Measurements from ENCODE around the gene PIEZO1. TPM values are rescaled to one million over a fixed set of nuclear protein-coding genes. Genes with fewer than 3 reads are reported as not detected.
A peak's percentile ranks its signal among the peaks of the same experiment; 100 is the strongest.

The PIEZO1 gene
- total RNA-seq, 1 experiment from 2014 or later, result 81.1 TPM

- in situ Hi-C loops (cut with HindIII; ENCODE audit: low pct_unique_long_range_greater_than_20kb, low sequenced_read_pairs), result no loop called here
These were observed 22.8 kb upstream of the PIEZO1 start for GRCh38 chr16:88807626-88808453.

GRCh38 chr16:88807142-88807625, 22.2 kb upstream of the PIEZO1 start:
- no peak for DNase-seq (ENCODE audit: low read depth)
- in situ Hi-C loops (cut with HindIII; ENCODE audit: low pct_unique_long_range_greater_than_20kb, low sequenced_read_pairs), result no loop called here

More at GRCh38 chr16:88807626-88808453, 22.8 kb upstream of the PIEZO1 start:
- no peak for DNase-seq (ENCODE audit: low read depth)

GRCh38 chr16:88806491-88807111, 21.6 kb upstream of the PIEZO1 start:
- in situ Hi-C loops (cut with HindIII; ENCODE audit: low pct_unique_long_range_greater_than_20kb, low sequenced_read_pairs), result no loop called here
- no peak for DNase-seq (ENCODE audit: low read depth)

- no peak for DNase-seq (ENCODE audit: low read depth)
- in situ Hi-C loops (cut with HindIII; ENCODE audit: low pct_unique_long_range_greater_than_20kb, low sequenced_read_pairs), result no loop called here
These were observed 20.9 kb upstream of the PIEZO1 start for GRCh38 chr16:88805887-88806393.

GRCh38 chr16:88805340-88805715, 20.3 kb upstream of the PIEZO1 start:
- DNase-seq (ENCODE audit: low read depth), result no peak
- in situ Hi-C loops (cut with HindIII; ENCODE audit: low pct_unique_long_range_greater_than_20kb, low sequenced_read_pairs), result no loop called here

GRCh38 chr16:88804552-88805339, 19.7 kb upstream of the PIEZO1 start:
- DNase-seq (ENCODE audit: low read depth), result no peak
- in situ Hi-C loops (cut with HindIII; ENCODE audit: low pct_unique_long_range_greater_than_20kb, low sequenced_read_pairs), result no loop called here

GRCh38 chr16:88804173-88804551, 19.1 kb upstream of the PIEZO1 start:
- no peak for DNase-seq (ENCODE audit: low read depth)
- in situ Hi-C loops (cut with HindIII; ENCODE audit: low pct_unique_long_range_greater_than_20kb, low sequenced_read_pairs), result no loop called here

GRCh38 chr16:88803264-88803987, 18.4 kb upstream of the PIEZO1 start, which contains the start of gene CDT1:
TSS of gene CDT1 (plus strand) at chr16:88803789. CDS start at chr16:88803832, 43 bp downstream.
- in situ Hi-C loops (cut with HindIII; ENCODE audit: low pct_unique_long_range_greater_than_20kb, low sequenced_read_pairs), result no loop called here
- peak; percentile 79 for DNase-seq (ENCODE audit: low read depth)

GRCh38 chr16:88800277-88800592, 15.2 kb upstream of the PIEZO1 start:
- DNase-seq (ENCODE audit: low read depth), result no peak
- in situ Hi-C loops (cut with HindIII; ENCODE audit: low pct_unique_long_range_greater_than_20kb, low sequenced_read_pairs), result no loop called here

- in situ Hi-C loops (cut with HindIII; ENCODE audit: low pct_unique_long_range_greater_than_20kb, low sequenced_read_pairs), result no loop called here
- DNase-seq (ENCODE audit: low read depth), result no peak
These were observed 14.7 kb upstream of the PIEZO1 start for GRCh38 chr16:88799569-88800276.

GRCh38 chr16:88798772-88799455, 13.9 kb upstream of the PIEZO1 start:
- DNase-seq (ENCODE audit: low read depth), result no peak

GRCh38 chr16:88798073-88798472, 13.1 kb upstream of the PIEZO1 start:
- in situ Hi-C loops (cut with HindIII; ENCODE audit: low pct_unique_long_range_greater_than_20kb, low sequenced_read_pairs), result no loop called here
- no peak for DNase-seq (ENCODE audit: low read depth)

More at GRCh38 chr16:88798772-88799455, 13.9 kb upstream of the PIEZO1 start:
- in situ Hi-C loops (cut with HindIII; ENCODE audit: low pct_unique_long_range_greater_than_20kb, low sequenced_read_pairs), result no loop called here

- in situ Hi-C loops (cut with HindIII; ENCODE audit: low pct_unique_long_range_greater_than_20kb, low sequenced_read_pairs), result no loop called here
- no peak for DNase-seq (ENCODE audit: low read depth)
These were observed 11.3 kb upstream of the PIEZO1 start for GRCh38 chr16:88796278-88796677.

GRCh38 chr16:88793251-88793954, 8.4 kb upstream of the PIEZO1 start:
- DNase-seq (ENCODE audit: low read depth), result no peak
- in situ Hi-C loops (cut with HindIII; ENCODE audit: low pct_unique_long_range_greater_than_20kb, low sequenced_read_pairs), result no loop called here

GRCh38 chr16:88792668-88793250, 7.7 kb upstream of the PIEZO1 start:
- in situ Hi-C loops (cut with HindIII; ENCODE audit: low pct_unique_long_range_greater_than_20kb, low sequenced_read_pairs), result no loop called here
- DNase-seq (ENCODE audit: low read depth), result no peak

- in situ Hi-C loops (cut with HindIII; ENCODE audit: low pct_unique_long_range_greater_than_20kb, low sequenced_read_pairs), result no loop called here
These were observed 7.1 kb upstream of the PIEZO1 start for GRCh38 chr16:88792078-88792550.

More at GRCh38 chr16:88792078-88792550, 7.1 kb upstream of the PIEZO1 start:
- DNase-seq (ENCODE audit: low read depth), result no peak
